GM18508 (cell line): ENCODE measurements around the gene ADAM23.

Experiments used
- ATAC-seq: cut with Tn5 transposase; IDR thresholded peaks from one replicate; pipeline ENCODE4 v1.9.1; 2021; ENCODE audit warnings: moderate number of reproducible peaks; ENCODE audit not compliant: insufficient read depth, unreplicated experiment

The ADAM23 gene

GRCh38 chr2:206627632-206628031, 184.3 kb downstream of the ADAM23 start:
- no peak for ATAC-seq

- no peak for ATAC-seq
These were observed 188.0 kb downstream of the ADAM23 start for GRCh38 chr2:206631340-206631739.

- ATAC-seq = no peak
These were observed 191.7 kb downstream of the ADAM23 start for GRCh38 chr2:206635015-206635414.

- ATAC-seq = no peak
These were observed 196.3 kb downstream of the ADAM23 start for GRCh38 chr2:206639636-206640035.

GRCh38 chr2:206641226-206641625, 197.9 kb downstream of the ADAM23 start:
- ATAC-seq = no peak

- no peak for ATAC-seq
These were observed 199.0 kb downstream of the ADAM23 start, which contains the start of gene FAM237A for GRCh38 chr2:206642075-206643025. TSS of gene FAM237A (plus strand) at chr2:206642487. CDS start at chr2:206644237, 1,750 bp downstream.

GRCh38 chr2:206647985-206648384, 204.7 kb downstream of the ADAM23 start:
- no peak for ATAC-seq

GRCh38 chr2:206657087-206657486, 213.8 kb downstream of the ADAM23 start:
- no peak for ATAC-seq

- no peak for ATAC-seq
These were observed 221.9 kb downstream of the ADAM23 start for GRCh38 chr2:206665251-206665650.
